Measurements from ENCODE around the gene B4GALNT2. TPM values are rescaled to one million over a fixed set of nuclear protein-coding genes. Genes with fewer than 3 reads are reported as not detected.

B4GALNT2 gene
- polyA plus RNA-seq, 2 of the 4 experiments (the other 2 are of a cell fraction) = 0.36 to 0.49 TPM

DNA sequence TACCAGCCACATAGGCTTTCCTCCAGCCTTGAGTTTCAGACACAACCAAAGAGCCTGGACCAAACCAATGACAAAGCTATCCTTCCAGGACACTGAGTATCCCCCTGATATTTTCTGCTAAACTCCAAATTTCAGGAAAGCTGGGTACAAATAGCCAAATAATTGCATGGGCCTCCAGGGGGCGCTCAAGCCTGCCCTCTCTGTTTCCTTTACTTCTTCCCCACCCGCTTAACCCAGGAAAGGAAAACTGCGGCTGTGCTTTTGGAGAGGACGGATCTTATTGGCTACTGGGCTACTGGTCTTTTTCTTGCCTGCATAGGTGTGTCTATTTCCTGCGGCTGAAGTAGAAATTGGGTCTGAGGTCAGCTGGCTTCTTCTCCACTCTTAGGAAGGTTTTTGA, 47.7 kb downstream of the B4GALNT2 start:
- TF ChIP-seq RAD21 (conservative IDR thresholded peaks at IDR 0.05 in 1 of 2, IDR thresholded peaks at IDR 0.05 in 1 of 2) (peak; percentile 72 to 75), GATA3 (IDR thresholded peaks at IDR 0.05; ENCODE audit: borderline replicate concordance) (no peak), CEBPB (IDR thresholded peaks at IDR 0.05) (no peak), CHD4 (IDR thresholded peaks at IDR 0.05; ENCODE audit: borderline replicate concordance) (no peak), SMC3 (IDR thresholded peaks at IDR 0.05) (peak; percentile 66)
- TF ChIP-seq, protein P1, sequence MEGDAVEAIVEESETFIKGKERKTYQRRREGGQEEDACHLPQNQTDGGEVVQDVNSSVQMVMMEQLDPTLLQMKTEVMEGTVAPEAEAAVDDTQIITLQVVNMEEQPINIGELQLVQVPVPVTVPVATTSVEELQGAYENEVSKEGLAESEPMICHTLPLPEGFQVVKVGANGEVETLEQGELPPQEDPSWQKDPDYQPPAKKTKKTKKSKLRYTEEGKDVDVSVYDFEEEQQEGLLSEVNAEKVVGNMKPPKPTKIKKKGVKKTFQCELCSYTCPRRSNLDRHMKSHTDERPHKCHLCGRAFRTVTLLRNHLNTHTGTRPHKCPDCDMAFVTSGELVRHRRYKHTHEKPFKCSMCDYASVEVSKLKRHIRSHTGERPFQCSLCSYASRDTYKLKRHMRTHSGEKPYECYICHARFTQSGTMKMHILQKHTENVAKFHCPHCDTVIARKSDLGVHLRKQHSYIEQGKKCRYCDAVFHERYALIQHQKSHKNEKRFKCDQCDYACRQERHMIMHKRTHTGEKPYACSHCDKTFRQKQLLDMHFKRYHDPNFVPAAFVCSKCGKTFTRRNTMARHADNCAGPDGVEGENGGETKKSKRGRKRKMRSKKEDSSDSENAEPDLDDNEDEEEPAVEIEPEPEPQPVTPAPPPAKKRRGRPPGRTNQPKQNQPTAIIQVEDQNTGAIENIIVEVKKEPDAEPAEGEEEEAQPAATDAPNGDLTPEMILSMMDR (IDR thresholded peaks at IDR 0.05) = peak; percentile 85
- ChIA-PET POLR2A (no interaction called here), CTCF (interaction anchor here (0.5 to 5.7 kb wide), 23 partner anchors 10 to 376 kb away, joined by 3 to 55 read pairs (median 4); no protein-coding TSS in a partner anchor)
- H3K9me3 ChIP-seq = peaks cover 26% of the 10 kb centered on the region
- no peak overlapping the region for H3K4me2 ChIP-seq
- 25% methylated on average over 5 of the region's 5 CpGs for WGBS (ENCODE audit: missing lambda C conversion rate)
- no peak overlapping the region for H3K4me3 ChIP-seq
- ATAC-seq (peak; percentile 62 to 87), DNase-seq (ENCODE audit: low read depth in 1 of 2, low spot score in 1 of 2) (peak; percentile 69 to 79), FAIRE-seq (no peak)
- H3K4me1 ChIP-seq = no peaks in the 10 kb centered on the region
- H3K27ac ChIP-seq = no peak overlapping the region

DNA sequence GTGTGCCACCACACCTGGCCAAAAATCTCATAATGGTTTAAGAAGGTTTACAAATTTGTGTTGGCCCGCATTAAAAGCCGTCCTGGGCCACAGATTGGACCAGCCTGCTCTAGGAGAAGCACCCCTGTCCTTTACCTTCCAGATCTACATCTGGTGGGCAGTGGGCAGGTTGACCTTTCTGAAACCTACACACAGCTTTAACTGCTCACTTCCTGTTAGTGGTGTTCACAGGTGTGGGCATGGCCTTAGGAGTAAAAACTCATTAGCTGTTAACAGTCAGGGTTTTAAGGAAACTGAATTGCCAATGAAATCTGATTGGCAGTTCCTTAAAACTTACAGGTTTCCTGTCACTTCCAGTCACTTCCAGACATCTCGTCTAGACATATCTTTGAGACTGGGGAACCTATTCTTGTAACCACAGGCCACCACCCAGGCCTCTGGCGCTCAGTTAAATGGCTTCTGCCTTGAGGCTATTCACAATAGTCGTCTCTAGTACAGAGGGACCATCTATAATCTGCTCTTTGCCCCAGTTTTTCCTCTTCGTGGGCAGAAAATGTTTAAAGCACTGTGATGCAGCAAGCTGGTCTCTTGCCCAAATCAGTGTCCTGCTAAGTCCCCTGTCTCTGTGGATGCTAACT, 48.5 kb downstream of the B4GALNT2 start:
- Histone ChIP-seq H3K27ac (no peak overlapping the region), H3K9me3 (peaks cover 26% of the 10 kb centered on the region), H3K4me2 (no peak overlapping the region), H3K4me3 (no peak overlapping the region), H3K4me1 (no peaks in the 10 kb centered on the region)
- ChIA-PET CTCF (interaction anchor here (0.7 to 5.7 kb wide), 17 partner anchors 10 to 376 kb away, joined by 3 to 55 read pairs (median 5); no protein-coding TSS in a partner anchor), POLR2A (no interaction called here)
- ATAC-seq (peak in 1 of 2 experiments; percentile 47; a peak in 1 of 6 replicates), FAIRE-seq (no peak), DNase-seq (ENCODE audit: low read depth in 1 of 2, low spot score in 1 of 2) (no peak)
- 85% methylated on average over 6 of the region's 6 CpGs for WGBS (ENCODE audit: missing lambda C conversion rate)
- TF ChIP-seq, protein P2, sequence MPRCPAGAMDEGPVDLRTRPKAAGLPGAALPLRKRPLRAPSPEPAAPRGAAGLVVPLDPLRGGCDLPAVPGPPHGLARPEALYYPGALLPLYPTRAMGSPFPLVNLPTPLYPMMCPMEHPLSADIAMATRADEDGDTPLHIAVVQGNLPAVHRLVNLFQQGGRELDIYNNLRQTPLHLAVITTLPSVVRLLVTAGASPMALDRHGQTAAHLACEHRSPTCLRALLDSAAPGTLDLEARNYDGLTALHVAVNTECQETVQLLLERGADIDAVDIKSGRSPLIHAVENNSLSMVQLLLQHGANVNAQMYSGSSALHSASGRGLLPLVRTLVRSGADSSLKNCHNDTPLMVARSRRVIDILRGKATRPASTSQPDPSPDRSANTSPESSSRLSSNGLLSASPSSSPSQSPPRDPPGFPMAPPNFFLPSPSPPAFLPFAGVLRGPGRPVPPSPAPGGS (IDR thresholded peaks at IDR 0.05) = no peak
- TF ChIP-seq CHD2 (IDR thresholded peaks at IDR 0.05; ENCODE audit: low read length, partially characterized antibody) (no peak), NFE2L2 (conservative IDR thresholded peaks at IDR 0.05; ENCODE audit: low read length) (no peak), RFX5 (IDR thresholded peaks at IDR 0.05) (no peak), FOSB (CRISPR knock-in tag; IDR thresholded peaks at IDR 0.05) (no peak), MYC (IDR thresholded peaks at IDR 0.05; ENCODE audit: borderline replicate concordance, low read length) (no peak), RAD21 (conservative IDR thresholded peaks at IDR 0.05 in 1 of 2, IDR thresholded peaks at IDR 0.05 in 1 of 2) (no peak), CBX8 (IDR thresholded peaks at IDR 0.05) (no peak), CHD4 (IDR thresholded peaks at IDR 0.05; ENCODE audit: borderline replicate concordance) (no peak)
- TF ChIP-seq, protein P3, sequence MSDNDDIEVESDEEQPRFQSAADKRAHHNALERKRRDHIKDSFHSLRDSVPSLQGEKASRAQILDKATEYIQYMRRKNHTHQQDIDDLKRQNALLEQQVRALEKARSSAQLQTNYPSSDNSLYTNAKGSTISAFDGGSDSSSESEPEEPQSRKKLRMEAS (IDR thresholded peaks at IDR 0.05) = no peak
- TF ChIP-seq, protein P4, sequence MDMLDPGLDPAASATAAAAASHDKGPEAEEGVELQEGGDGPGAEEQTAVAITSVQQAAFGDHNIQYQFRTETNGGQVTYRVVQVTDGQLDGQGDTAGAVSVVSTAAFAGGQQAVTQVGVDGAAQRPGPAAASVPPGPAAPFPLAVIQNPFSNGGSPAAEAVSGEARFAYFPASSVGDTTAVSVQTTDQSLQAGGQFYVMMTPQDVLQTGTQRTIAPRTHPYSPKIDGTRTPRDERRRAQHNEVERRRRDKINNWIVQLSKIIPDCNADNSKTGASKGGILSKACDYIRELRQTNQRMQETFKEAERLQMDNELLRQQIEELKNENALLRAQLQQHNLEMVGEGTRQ (IDR thresholded peaks at IDR 0.05) = no peak

DNA sequence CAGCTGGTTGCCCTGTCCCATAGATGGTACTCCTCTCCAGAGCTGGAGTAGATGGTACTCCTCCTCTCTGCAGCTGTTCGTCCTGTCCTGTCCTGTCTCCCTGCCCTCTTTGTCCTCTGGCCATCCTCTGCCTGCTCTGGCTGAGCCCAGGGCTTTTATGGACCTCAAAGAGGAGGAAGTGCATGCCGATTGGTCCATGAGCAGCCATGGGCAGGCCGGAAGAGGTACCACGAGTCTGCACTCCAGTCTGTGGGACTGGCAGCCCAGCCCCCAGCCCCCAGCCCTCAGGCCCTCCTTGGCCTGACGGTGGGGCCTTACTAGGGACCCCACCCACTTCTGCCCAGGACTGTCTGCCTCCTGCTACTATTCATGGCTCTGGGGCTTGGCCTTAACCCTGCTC, 50.8 kb downstream of the B4GALNT2 start:
- FAIRE-seq (no peak), DNase-seq (ENCODE audit: low read depth in 1 of 2, low spot score in 1 of 2) (no peak), ATAC-seq (no peak)
- ChIA-PET CTCF (interaction anchor here (0.5 to 5.7 kb wide), 4 partner anchors 7 to 128 kb away, joined by 3 to 55 read pairs (median 5); no protein-coding TSS in a partner anchor), POLR2A (interaction anchor here (1.4 kb wide), 1 partner anchor 9 kb away, joined by 3 read pairs; no protein-coding TSS in a partner anchor)
- Histone ChIP-seq H3K27ac (no peak overlapping the region), H3K4me3 (no peak overlapping the region), H3K4me2 (no peak overlapping the region), H3K9me3 (peaks cover 13% of the 10 kb centered on the region), H3K4me1 (no peaks in the 10 kb centered on the region)
- WGBS (ENCODE audit: missing lambda C conversion rate) = 69% methylated on average over 5 of the region's 5 CpGs
- no peak for TF ChIP-seq ZSCAN20 (CRISPR knock-in tag; IDR thresholded peaks at IDR 0.05)
- TF ChIP-seq HOXA7 (CRISPR knock-in tag; IDR thresholded peaks at IDR 0.05) = no peak
- TF ChIP-seq ZNF302 (CRISPR knock-in tag; IDR thresholded peaks at IDR 0.05) = no peak
- TF ChIP-seq KDM1A (IDR thresholded peaks at IDR 0.05; ENCODE audit: low read depth) = no peak
- no peak for TF ChIP-seq EP300 (IDR thresholded peaks at IDR 0.05)
- TF ChIP-seq ESRRA (IDR thresholded peaks at IDR 0.05; ENCODE audit: borderline replicate concordance, low read length) = no peak
- no peak for TF ChIP-seq NR3C1 (IDR thresholded peaks at IDR 0.05)
- TF ChIP-seq, protein P5, sequence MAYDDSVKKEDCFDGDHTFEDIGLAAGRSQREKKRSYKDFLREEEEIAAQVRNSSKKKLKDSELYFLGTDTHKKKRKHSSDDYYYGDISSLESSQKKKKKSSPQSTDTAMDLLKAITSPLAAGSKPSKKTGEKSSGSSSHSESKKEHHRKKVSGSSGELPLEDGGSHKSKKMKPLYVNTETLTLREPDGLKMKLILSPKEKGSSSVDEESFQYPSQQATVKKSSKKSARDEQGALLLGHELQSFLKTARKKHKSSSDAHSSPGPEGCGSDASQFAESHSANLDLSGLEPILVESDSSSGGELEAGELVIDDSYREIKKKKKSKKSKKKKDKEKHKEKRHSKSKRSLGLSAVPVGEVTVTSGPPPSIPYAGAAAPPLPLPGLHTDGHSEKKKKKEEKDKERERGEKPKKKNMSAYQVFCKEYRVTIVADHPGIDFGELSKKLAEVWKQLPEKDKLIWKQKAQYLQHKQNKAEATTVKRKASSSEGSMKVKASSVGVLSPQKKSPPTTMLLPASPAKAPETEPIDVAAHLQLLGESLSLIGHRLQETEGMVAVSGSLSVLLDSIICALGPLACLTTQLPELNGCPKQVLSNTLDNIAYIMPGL (CRISPR knock-in tag; IDR thresholded peaks at IDR 0.05; ENCODE audit: borderline replicate concordance) = no peak
- TF ChIP-seq GATA3 (IDR thresholded peaks at IDR 0.05; ENCODE audit: borderline replicate concordance) = no peak
- no peak for TF ChIP-seq ZC3H11A (IDR thresholded peaks at IDR 0.05)
- no peak for TF ChIP-seq HDAC2 (IDR thresholded peaks at IDR 0.05)
- TF ChIP-seq MAFK (IDR thresholded peaks at IDR 0.05; ENCODE audit: partially characterized antibody) = no peak
- no peak for TF ChIP-seq CHD2 (IDR thresholded peaks at IDR 0.05; ENCODE audit: low read length, partially characterized antibody)
- TF ChIP-seq, protein P2 (IDR thresholded peaks at IDR 0.05) = no peak
- no peak for TF ChIP-seq EHF (CRISPR knock-in tag; IDR thresholded peaks at IDR 0.05)

All from A549 (cell line).